ENCODE data around the gene DNAH17.

Gene DNAH17, protein sequence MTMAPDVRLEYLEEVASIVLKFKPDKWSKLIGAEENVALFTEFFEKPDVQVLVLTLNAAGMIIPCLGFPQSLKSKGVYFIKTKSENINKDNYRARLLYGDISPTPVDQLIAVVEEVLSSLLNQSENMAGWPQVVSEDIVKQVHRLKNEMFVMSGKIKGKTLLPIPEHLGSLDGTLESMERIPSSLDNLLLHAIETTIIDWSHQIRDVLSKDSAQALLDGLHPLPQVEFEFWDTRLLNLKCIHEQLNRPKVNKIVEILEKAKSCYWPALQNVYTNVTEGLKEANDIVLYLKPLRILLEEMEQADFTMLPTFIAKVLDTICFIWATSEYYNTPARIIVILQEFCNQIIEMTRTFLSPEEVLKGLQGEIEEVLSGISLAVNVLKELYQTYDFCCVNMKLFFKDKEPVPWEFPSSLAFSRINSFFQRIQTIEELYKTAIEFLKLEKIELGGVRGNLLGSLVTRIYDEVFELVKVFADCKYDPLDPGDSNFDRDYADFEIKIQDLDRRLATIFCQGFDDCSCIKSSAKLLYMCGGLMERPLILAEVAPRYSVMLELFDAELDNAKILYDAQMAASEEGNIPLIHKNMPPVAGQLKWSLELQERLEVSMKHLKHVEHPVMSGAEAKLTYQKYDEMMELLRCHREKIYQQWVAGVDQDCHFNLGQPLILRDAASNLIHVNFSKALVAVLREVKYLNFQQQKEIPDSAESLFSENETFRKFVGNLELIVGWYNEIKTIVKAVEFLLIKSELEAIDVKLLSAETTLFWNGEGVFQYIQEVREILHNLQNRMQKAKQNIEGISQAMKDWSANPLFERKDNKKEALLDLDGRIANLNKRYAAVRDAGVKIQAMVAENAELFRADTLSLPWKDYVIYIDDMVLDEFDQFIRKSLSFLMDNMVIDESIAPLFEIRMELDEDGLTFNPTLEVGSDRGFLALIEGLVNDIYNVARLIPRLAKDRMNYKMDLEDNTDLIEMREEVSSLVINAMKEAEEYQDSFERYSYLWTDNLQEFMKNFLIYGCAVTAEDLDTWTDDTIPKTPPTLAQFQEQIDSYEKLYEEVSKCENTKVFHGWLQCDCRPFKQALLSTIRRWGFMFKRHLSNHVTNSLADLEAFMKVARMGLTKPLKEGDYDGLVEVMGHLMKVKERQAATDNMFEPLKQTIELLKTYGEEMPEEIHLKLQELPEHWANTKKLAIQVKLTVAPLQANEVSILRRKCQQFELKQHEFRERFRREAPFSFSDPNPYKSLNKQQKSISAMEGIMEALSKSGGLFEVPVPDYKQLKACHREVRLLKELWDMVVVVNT (N-terminal part only)

DNA sequence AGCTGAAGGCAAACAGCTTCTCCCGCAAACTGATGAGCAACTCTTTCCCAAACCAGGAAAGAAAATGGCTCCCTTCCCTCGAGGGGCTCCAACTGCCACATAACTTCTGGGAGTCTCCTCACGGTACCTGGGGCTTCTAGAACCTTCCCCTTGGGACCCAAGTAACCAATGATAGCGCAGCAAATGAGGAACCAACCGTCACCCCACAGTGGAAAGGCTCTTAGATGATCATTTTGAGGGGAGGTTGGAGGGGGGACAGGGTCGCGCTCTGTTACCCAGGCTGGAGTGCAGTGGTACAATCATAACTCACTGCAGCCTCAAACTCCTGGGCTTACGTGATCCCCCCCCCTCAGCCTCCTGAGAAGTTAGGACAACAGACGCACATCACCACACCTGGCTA is at the start of gene DNAH17:
Gene DNAH17 (minus strand): TSS at position 101 of the 400 bp plus-strand sequence. CDS start 2,339 bp downstream, outside the sequence.
- DNase-seq, result no peak

DNA sequence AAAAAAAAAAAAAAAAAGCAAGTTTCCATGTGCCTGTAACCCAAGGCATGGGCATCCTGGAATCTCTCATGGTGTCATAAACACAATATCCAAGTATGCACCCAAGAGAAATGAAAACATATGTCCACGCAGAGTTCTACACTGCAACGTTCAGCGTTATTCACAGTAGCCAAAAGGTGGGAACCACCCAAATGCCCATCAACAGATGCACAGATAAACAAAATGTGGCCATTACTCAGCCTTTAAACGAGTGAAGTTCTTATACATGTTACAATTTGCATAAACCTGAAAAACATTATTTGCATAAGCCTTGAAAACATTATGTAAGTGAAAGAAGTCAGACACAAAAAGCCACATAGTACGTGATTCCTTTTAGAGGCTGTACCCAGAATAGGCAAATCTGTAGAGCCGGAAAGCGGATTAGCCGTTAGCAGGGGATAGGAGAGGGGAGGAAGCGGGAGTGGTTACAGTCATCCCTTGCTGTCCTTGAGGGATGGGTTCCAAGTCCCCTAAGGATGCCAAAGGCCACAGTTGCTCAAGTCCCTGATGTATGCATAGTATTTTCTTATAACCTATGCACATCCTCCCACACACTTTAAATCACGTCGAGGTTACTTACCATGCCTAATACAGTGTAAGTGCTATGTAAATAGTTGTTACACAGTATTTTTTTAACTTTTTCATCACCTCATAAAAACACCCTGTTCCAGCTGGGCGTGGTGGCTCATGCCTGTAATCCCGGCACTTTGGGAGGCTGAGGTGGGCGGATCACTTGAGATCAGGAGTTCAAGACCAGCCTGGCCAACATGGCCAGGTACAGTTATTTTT is 47.3 kb upstream of the DNAH17 start:
- DNase-seq, result no peak

DNA sequence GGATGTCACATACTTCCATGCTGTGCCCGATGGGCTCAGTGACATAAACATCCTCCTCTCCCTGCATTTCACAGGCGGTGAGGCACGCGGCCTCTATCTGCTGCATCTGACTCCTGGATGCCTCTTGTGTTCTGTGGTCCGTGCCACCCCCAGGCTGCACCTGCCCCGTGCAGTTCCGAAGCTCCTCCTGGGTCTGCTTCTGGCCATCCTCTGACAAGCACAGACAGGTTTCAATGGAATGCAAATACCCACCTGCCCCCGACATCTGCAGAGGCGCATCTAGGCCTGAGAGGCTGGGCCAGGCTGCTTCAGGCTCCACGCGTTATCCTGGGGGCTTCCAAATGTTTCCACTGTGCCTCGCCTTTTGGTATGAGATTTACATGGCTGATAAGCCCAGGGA is 46.3 kb upstream of the DNAH17 start:
- no peak for DNase-seq

DNA sequence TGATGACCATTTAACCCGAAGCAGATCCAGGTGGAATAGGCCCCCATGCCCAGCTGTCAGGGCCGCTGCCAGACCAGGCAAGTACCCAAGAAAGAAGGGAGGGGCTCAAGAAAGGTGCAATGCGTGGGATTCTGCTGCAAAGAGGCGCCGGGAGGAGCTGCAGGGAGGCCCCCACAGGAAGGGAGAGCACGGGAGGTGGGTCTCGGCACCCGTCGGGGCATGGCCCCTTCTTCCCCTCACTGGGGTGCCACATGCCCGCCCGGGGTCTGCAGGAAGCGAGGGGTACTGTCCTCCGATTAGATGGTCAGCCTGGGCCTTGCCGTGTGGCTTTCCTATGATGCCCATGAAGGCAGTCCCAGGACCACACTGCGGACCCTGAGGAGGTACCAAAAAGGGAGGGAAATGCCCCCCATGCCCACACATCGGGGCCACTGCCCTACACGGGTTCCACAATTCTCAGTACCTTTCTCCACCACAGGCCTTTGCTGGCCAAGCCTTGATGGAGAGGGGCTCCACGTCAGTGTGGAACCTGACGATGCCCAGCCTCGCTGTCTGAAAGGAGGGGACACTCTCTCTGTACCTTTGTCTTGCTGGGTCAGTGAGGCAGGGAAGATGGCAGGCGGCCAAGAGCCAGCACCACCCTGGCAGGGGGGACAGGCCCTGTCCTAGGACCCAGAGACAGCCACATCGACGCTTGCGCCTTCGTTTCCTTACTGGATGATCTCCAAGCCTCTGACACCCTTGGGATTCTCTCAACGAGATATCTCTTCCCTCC is 45.5 kb upstream of the DNAH17 start:
- no peak for DNase-seq

- no peak for DNase-seq
Observed at GRCh38 chr17:78621720-78622490, 44.7 kb upstream of the DNAH17 start.

DNA sequence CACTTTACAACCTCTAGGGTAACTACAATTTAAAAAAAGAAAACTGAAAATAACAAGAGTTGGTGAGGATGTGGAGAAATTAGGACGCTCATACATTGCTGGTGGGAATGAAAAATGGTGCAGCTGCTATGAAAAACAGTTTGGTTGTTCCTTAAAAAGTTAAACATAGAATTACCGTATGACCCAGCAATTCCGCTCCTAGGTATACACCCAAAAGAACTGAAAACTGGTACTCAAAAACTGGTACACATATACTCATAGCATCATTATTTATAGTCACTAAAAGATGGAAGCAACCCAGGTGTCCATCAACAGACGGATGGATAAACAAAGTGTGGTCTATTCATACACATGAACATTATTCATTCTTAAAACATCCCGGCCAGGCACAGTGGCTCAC is 42.9 kb upstream of the DNAH17 start:
- no peak for DNase-seq

- DNase-seq, result no peak
Observed at GRCh38 chr17:78619334-78619733, 42.1 kb upstream of the DNAH17 start.

DNA sequence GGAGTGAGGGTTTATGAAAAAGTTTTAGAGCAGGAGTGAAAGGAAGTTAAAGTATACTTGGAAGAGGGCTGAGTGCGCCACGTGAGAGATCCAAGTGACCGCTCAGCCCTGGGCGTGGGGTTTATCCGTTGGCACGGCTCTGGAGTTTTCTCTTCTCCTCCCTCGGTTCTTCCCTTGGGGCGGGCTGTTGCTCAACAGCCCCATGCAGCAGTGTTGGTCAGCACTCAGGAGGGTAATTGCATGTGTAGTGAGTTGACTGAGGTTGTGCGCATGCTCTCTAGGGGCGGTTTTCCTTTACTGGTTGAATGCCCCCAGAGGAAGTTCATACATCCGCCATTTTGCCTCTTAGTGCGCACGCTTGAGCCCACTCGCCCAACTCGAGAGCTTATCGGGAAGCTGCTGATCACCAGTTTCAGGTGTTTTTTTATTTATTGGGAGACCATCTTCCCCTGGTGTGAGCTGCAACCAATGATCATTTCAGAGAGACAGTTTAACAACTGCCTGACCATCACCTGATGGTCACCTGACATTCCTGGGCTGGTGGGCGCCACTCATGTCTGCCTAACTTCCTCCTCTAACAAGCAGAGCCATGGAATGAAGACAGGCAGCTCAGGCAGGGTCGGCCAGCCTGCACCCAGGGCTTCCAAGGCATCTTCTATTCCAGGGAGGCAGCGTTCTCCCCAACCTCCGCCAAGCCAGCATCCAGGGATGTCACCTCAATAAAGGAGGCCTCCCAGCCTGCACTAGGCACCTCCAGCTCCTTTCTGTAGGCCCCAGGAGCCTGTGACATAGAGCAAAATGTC is 41.3 kb upstream of the DNAH17 start:
- DNase-seq, result no peak

DNA sequence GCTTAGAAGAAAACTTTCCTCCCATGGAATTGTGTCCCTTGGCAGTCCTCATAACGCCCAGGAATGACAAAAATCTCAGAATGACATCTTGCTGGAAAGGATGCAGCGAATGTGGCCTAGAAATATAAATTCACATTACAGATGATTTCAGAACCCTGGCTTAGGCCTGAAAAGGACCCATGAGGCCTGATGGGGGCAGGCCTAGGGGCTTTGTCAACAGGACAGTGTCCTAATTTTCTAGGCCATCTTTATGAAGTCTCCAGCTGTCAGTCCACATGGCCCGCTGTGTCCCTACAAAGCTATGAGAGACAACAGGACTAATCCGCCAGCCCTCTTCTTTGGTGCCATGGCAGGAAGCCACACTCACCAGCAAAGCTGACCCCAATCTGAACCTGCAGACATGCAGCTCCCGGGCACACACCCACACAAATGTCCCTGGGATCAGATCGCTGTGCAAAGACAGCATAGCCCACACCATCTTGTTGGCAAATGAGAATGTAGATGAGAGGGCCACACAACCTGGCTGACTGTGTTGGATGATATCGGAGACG is 40.4 kb upstream of the DNAH17 start:
- no peak for DNase-seq

DNA sequence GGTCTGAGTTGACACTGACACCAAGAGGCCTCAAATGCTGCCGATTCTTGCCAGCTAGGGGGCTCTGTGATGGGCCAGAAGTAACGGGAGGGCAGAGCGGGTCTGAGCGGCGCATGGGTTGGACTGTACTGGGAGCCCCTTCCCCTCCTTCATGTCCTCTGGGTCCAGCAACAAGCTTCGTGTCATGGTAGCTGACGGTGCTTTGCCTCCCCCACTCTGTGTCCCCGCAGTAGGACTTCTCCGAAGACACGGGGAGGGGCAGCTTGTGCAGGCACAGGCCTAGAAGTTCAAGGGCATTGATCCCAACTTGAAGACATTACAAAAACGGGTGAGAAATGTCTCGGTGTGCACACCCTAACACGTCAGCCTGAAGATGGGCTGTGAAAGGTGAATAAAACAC is 39.8 kb upstream of the DNAH17 start:
- no peak for DNase-seq

GRCh38 chr17:78615631-78616030 is 38.4 kb upstream of the DNAH17 start:
- no peak for DNase-seq

GRCh38 chr17:78613416-78613815 is 36.2 kb upstream of the DNAH17 start:
- peak; percentile 4 for DNase-seq

- no peak for DNase-seq
Observed at GRCh38 chr17:78611607-78612006, 34.4 kb upstream of the DNAH17 start.

GRCh38 chr17:78610951-78611511 is 33.8 kb upstream of the DNAH17 start:
- no peak for DNase-seq

GRCh38 chr17:78609191-78609641 is 32.0 kb upstream of the DNAH17 start:
- no peak for DNase-seq

GRCh38 chr17:78608804-78609186 is 31.6 kb upstream of the DNAH17 start:
- DNase-seq, result no peak

DNA sequence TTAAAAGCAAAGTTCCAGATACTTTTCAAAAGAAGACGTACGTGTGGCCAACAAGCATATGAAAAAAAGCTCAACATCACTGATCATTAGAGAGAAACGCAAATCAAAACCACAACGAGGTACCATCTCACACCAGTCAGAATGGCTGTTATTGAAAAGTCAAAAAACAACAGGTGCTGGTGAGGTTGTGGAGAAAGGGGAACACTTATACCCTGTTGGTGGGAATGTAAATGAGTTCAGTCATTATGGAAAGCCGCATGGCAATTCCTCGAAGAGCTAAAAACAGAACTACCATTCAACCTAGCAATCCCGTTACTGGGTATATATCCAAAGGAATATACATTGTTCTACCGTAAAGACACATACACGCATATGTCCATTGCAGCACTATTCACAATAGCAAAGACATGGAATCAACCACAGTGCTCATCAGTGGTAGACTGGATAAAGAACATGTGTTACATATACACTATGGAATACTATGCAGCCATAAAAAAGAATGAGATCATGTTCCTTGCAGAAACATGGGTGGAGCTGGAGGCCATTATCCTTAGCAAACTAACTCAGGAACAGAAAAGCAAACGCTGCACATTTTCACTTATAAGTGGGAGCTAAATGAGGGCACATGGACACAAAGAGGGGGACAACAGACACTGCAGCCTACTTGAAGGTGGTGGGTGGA is 31.1 kb upstream of the DNAH17 start:
- DNase-seq, result no peak

- DNase-seq, result no peak
Observed at GRCh38 chr17:78607038-78607437, 29.8 kb upstream of the DNAH17 start.

Data from CD4-positive, alpha-beta T cell treated with Interleukin-4 for 4 hours (primary cell).